Measurements from ENCODE around the gene PHACTR4.

DNA sequence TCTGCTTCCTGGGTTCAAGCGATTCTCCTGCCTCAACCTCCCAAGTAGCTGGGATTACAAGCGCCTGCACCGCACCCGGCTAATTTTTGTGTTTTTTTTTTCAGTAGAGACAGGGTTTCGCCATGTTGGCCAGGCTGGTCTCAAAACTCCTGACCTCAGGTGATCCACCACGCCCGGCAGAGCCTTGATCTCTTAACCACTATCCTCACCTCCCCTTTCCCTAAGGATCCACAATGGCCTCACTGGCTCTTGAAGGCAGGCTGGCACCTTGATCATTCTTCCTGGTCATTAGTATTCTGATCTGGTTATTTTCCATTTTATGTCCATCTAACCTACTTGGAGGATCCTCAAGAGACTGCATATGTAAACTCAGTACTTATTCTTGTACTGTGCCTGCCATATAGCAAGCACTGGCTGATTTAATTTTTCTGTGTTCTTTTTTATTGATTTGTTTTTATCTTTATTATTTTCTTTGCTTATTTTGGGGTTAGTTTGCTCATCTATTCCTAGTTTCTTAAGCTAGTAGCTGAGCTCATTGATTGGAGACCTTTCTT lies 142.6 kb downstream of the PHACTR4 start:
- TF ChIP-seq, protein P1, sequence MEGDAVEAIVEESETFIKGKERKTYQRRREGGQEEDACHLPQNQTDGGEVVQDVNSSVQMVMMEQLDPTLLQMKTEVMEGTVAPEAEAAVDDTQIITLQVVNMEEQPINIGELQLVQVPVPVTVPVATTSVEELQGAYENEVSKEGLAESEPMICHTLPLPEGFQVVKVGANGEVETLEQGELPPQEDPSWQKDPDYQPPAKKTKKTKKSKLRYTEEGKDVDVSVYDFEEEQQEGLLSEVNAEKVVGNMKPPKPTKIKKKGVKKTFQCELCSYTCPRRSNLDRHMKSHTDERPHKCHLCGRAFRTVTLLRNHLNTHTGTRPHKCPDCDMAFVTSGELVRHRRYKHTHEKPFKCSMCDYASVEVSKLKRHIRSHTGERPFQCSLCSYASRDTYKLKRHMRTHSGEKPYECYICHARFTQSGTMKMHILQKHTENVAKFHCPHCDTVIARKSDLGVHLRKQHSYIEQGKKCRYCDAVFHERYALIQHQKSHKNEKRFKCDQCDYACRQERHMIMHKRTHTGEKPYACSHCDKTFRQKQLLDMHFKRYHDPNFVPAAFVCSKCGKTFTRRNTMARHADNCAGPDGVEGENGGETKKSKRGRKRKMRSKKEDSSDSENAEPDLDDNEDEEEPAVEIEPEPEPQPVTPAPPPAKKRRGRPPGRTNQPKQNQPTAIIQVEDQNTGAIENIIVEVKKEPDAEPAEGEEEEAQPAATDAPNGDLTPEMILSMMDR (IDR thresholded peaks at IDR 0.05; ENCODE audit: low read depth, low read length) = no peak
- no peak for TF ChIP-seq EZH2phosphoT487 (IDR thresholded peaks at IDR 0.05; ENCODE audit: low read depth)

All from OCI-LY3 (cell line).